ENCODE measurements around the gene XPC. TPM values are rescaled to one million over a fixed set of nuclear protein-coding genes. Genes with fewer than 3 reads are reported as not detected.

The XPC gene
- total and polyA plus RNA-seq, 2 of the 8 experiments (the other 6 are each of a cell fraction or from before 2014, with no cell fraction given), result 8.8 to 27.3 TPM

- TF ChIP-seq CTBP2 (IDR thresholded peaks at IDR 0.05; ENCODE audit: borderline replicate concordance, insufficient read depth, insufficient read length, low read length) (no peak), ATF2 (IDR thresholded peaks at IDR 0.05; ENCODE audit: low read length) (no peak), SUZ12 (IDR thresholded peaks at IDR 0.05; ENCODE audit: low read length) (no peak)
Observed at GRCh38 chr3:14153663-14154062, 24.7 kb downstream of the XPC start (continued).

All from H1 (cell line).